Right cardiac atrium (tissue), 5 donors: ENCODE measurements around the gene SLBP. TPM values are rescaled to one million over a fixed set of nuclear protein-coding genes. Genes with fewer than 3 reads are reported as not detected.

Experiments
- ATAC-seq, 2 donors: fragments of 200-7000 bp; cut with Tn5 transposase; one replicate each; pipeline versions ENCODE4 v1.8.0 to v1.9.1; 2020; ENCODE audit warnings: moderate library complexity in 2 of 2, mild to moderate bottlenecking in 1 of 2
- DNase-seq, 3 donors: peaks; one replicate each; pipeline ENCODE4 v3.0.0-alpha.2; 2020
- H3K27ac ChIP-seq: one replicate; pipeline ENCODE4 v1.5.1; 2013; ENCODE audit warnings: mild to moderate bottlenecking, low read length, control low read depth, moderate library complexity
- H3K27me3 ChIP-seq: one replicate; pipeline ENCODE4 v1.6.1; 2013; ENCODE audit not compliant: control insufficient read depth, insufficient read depth
- H3K4me1 ChIP-seq: one replicate; pipeline ENCODE4 v1.6.1; 2013; ENCODE audit warnings: low read length; ENCODE audit not compliant: control insufficient read depth, insufficient read depth
- H3K4me3 ChIP-seq: one replicate; pipeline ENCODE4 v1.5.1; 2013; ENCODE audit warnings: low read length, control low read depth
- H3K9me3 ChIP-seq: one replicate; pipeline ENCODE4 v1.6.1; 2013; ENCODE audit warnings: low read length; ENCODE audit not compliant: control insufficient read depth
- whole genome bisulfite sequencing: extraction: QIAGEN DNeasy Blood & Tissue Kit; methylation state at CpG from one replicate; pipeline ENCODE4 v1.1.7; 2013; 5-methylcytosine and 5-hydroxymethylcytosine counted together
- intact Hi-C, 4 donors: fragments of 100-400 bp; cut with DNase I; formaldehyde crosslinking; loops; one replicate each; pipeline versions ENCODE4 v1.11.0 to v1.14.0; 2022 to 2023
- polyA plus RNA-seq: library from polyadenylated mRNA; stranded (reverse); fragments of 200-250 nt; gene quantifications from one replicate; pipeline ENCODE4 v1.2.3, GENCODE V29; 2013
- total RNA-seq, 4 donors: library from RNA; stranded (reverse); fragmentation: NEBNext Ultra II Directional; extraction: Animal tissue kit (Norgen Biotek cat#: 25700); gene quantifications; one replicate each; pipeline ENCODE4 v1.2.1, GENCODE V29; 2021
- donor health status: healthy with polysubstance abuse.
- donor health status: DM: no; HTN: yes; CAD: no.
- donor health status: DM: no; HTN: no; CAD: no.
- donor health status: DM: no; HTN: yes; CAD: no; lungs with severe emphysema.
- donor health status: DM: yes; HTN: yes; CAD: no.

SLBP gene
- total and polyA plus RNA-seq, 5 donors = 12.2 to 16.1 (median 14.1) TPM

DNA sequence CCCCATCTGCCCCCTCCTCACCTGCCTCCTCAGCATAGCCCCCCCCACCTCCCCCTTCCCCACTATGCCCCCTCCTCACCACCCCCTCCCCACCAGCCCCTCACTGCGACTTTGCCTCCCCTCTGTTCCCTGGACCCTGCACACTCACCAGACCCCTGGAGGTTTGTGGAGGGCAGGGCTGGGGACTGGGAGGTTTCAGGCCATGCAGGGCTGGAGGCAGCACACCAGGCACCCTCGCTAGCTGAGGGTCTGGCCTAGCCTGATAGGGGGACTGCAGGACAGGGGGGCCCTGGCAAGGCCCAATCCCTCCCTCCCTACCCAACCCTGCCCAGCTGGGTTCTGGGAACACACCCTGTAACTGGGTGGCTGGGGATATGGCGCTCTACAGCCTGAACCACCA, 37.3 kb upstream of the SLBP start:
- intact Hi-C loops = loop anchor here in 2 of 4 donors (2.0 to 5.0 kb wide), 2 partner anchors 59 to 148 kb away; no protein-coding TSS in a partner anchor
- no peaks in the 10 kb centered on the region for H3K4me1 ChIP-seq
- no peak overlapping the region for H3K27ac ChIP-seq
- no peak for ATAC-seq
- no peak for DNase-seq
- 58% methylated on average over 3 of the region's 3 CpGs for WGBS
- no peak overlapping the region for H3K4me3 ChIP-seq
- no peaks in the 10 kb centered on the region for H3K9me3 ChIP-seq
- H3K27me3 ChIP-seq = no peaks in the 10 kb centered on the region

DNA sequence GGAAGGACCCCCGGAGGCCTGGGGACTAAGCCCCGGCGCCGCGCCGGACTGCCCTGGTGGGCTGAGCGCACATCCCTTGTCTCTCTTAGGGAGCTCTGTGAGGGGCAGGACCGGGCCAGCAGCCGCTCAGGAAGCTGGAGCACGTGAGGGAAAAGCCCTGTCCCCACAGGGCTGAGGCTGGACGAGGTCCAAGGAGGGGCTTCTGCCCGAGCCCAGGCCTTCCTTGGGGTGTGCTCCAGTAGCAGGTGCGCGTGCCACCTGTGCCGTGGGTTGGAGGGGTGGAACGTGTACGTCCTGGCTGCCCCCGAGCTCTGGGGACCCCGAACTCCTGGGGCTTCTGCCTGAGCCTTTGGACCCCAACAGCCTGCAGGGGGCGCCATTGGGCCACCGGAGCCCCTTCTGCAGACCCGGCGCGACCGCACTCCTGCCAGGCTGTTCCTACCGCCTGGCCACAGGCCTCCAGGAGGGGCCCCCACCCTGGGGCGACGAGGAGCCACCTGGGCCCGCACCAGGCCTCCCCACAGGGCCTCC, 36.4 kb upstream of the SLBP start:
- no peaks in the 10 kb centered on the region for H3K4me1 ChIP-seq
- H3K27ac ChIP-seq = no peak overlapping the region
- no peaks in the 10 kb centered on the region for H3K9me3 ChIP-seq
- no peaks in the 10 kb centered on the region for H3K27me3 ChIP-seq
- no peak overlapping the region for H3K4me3 ChIP-seq
- peak; percentile 79 to 91 (median 89) for DNase-seq
- WGBS = 4% methylated on average over 29 of the region's 29 CpGs
- intact Hi-C loops = loop anchor here in 2 of 4 donors (2.0 to 5.0 kb wide), 2 partner anchors 60 to 149 kb away; no protein-coding TSS in a partner anchor
- peak; percentile 26 to 38 for ATAC-seq

DNA sequence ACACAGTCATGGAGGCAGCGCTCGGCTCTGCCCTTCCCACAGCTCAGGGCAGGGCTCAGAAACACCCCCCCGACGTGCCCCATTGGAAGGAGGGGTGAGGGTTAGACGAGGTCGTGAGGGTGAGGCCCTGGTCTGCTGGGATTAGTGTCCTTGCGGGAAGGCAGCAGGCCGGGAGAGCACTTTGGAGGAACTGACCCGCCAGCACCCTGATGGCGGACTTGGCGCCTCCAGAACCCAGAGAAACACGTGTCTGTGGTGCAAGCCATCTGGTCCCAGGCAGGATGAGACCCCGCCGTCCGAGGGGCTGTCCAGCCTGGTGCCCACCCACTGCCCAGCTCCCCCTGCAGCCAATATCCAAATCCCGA, 35.5 kb upstream of the SLBP start:
- 85% methylated on average over 16 of the region's 16 CpGs for WGBS
- Histone ChIP-seq H3K27ac (no peak overlapping the region), H3K9me3 (no peaks in the 10 kb centered on the region), H3K4me1 (no peaks in the 10 kb centered on the region), H3K27me3 (no peaks in the 10 kb centered on the region), H3K4me3 (no peak overlapping the region)
- intact Hi-C loops = loop anchor here in 2 of 4 donors (2.0 to 5.0 kb wide), 2 partner anchors 63 to 150 kb away; no protein-coding TSS in a partner anchor
- DNase-seq (no peak), ATAC-seq (no peak)

DNA sequence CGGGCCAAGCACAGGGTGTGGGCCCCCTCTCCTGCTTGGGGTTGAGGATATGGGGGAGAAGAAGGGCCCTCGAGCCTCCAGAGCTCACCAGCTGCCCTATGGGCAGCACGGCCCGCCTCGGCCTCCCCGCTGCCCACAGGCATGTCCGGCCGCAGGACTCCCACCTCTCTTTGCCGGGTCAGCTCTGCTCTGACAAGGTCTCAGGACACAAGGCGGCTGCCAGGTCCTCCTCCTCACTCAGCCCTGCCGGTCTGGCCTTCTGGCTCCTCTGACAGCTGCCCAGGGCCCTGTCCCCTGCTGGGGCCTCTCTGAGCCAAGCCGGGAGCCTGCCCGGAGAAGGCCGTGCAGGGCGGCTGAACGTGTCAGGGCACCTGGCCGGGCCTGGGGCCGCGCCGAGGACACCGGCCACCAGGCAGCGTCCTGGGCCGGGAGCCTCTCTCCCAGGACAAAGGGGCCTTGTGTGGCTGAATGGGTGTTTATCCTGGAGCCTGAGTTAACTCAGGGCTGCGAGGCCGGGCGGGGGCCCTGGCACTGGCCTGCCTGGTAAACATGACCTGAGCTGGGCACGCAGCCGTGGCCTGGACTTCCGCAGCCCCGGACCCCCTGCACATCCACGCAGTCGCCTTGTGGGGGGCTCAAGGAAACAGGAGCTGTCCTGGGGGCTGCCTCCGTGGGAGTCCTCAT, 34.9 kb upstream of the SLBP start:
- no peak for DNase-seq
- intact Hi-C loops = loop anchor here in 2 of 4 donors (2.0 to 5.0 kb wide), 2 partner anchors 64 to 150 kb away; no protein-coding TSS in a partner anchor
- no peak overlapping the region for H3K27ac ChIP-seq
- 77% methylated on average over 33 of the region's 33 CpGs for WGBS
- ATAC-seq = no peak
- no peak overlapping the region for H3K4me3 ChIP-seq
- H3K4me1 ChIP-seq = no peaks in the 10 kb centered on the region
- H3K27me3 ChIP-seq = no peaks in the 10 kb centered on the region
- no peaks in the 10 kb centered on the region for H3K9me3 ChIP-seq

DNA sequence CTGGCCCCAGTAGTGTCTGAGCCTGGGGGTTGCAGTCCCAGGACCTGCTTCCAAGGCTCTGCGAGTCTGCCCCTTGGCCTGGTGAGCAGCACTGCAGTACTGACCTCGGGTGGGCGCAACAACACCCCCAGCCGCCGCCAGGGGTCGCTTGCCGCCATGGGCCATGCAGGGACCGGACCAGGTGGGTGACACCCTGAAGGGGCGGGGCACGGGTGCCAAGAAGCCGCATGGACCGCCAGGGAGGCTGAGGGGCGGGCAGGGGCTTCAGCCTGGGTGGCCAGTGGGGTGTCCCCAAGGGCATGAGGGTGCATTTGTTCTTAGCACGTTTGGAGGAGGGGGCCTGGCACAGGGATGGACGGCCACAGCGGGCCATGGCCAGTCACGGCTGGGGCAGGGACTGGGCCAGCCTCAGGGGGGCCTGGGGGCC, 34.2 kb upstream of the SLBP start:
- DNase-seq (peak; percentile 81 to 92 (median 89)), ATAC-seq (peak; percentile 60 to 78)
- no peak overlapping the region for H3K27ac ChIP-seq
- WGBS = 16% methylated on average over 17 of the region's 17 CpGs
- intact Hi-C loops = loop anchor here in 2 of 4 donors (2.0 to 5.0 kb wide), 2 partner anchors 65 to 151 kb away; no protein-coding TSS in a partner anchor
- no peaks in the 10 kb centered on the region for H3K4me1 ChIP-seq
- no peak overlapping the region for H3K4me3 ChIP-seq
- no peaks in the 10 kb centered on the region for H3K9me3 ChIP-seq
- H3K27me3 ChIP-seq = no peaks in the 10 kb centered on the region

DNA sequence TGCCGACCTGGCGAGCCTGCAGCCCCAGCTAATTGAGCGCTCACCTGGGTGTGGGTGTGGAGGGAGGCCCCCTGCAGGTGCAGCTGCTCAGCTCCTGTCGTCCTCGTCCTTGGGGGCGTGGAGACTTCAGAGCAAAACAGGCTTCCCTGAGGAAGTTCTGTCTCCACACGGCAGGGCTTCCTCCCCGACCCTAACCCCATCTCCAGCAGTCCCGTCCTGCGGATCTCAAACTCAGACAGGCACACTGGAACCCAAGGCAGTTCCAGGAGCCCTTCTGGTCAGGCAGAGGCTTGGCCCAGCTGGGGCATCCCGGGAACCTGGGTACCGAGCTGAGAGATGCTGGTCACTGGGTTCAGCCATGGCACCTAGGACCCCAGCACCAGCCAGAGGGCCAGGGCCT, 33.6 kb upstream of the SLBP start:
- WGBS = 82% methylated on average over 12 of the region's 12 CpGs
- H3K4me3 ChIP-seq = no peak overlapping the region

DNA sequence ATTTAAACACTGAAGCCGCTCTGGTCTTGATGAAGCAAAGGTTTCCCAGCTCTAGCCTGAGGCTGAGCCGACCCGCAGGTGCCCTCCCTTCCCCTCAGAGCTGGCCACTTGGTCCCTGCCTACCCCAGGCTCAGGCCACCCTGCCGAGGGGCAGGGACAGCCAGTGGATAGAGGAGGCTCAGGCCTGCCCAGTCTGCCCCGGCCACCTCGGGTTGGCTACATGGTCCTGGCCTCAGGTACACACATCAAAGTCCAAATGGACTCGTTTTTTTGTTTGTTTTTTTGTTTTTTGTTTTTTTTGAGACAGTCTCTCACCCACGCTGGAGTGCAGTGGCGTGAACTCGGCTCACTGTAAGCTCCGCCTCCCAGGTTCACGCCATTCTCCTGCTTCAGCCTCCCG, 33.0 kb upstream of the SLBP start:
- intact Hi-C loops = loop anchor here in 2 of 4 donors (5.0 kb wide), 1 partner anchor 152 kb away; no protein-coding TSS in a partner anchor
- ATAC-seq = no peak
- Histone ChIP-seq H3K9me3 (no peaks in the 10 kb centered on the region), H3K4me1 (no peaks in the 10 kb centered on the region), H3K4me3 (no peak overlapping the region), H3K27ac (no peak overlapping the region), H3K27me3 (no peaks in the 10 kb centered on the region)
- DNase-seq = no peak
- WGBS = 90% methylated on average over 13 of the region's 13 CpGs

More for the DNA sequence above, 33.6 kb upstream of the SLBP start:
- DNase-seq (no peak), ATAC-seq (no peak)
- Histone ChIP-seq H3K9me3 (no peaks in the 10 kb centered on the region), H3K27ac (no peak overlapping the region), H3K27me3 (no peaks in the 10 kb centered on the region), H3K4me1 (no peaks in the 10 kb centered on the region)
- intact Hi-C loops = loop anchor here in 2 of 4 donors (2.0 to 5.0 kb wide), 2 partner anchors 65 to 152 kb away; no protein-coding TSS in a partner anchor

DNA sequence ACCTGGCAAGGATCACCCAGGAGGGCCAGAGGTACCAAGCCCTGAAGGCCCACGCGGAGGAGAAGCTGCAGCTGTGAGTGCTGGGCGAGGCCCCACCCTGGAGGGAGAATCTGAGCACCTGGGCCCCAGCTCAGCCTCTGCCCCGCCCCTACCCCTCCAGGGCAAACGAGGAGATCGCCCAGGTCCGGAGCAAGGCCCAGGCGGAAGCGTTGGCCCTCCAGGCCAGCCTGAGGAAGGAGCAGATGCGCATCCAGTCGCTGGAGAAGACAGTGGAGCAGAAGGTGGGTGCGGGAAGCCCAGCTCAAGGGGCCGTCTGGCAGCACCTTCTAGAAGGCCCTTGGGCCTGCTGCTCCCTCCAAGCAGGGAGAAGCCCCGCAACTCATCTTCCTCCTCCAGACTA, 32.4 kb upstream of the SLBP start:
- DNase-seq (no peak), ATAC-seq (no peak)
- Histone ChIP-seq H3K4me3 (no peak overlapping the region), H3K9me3 (no peaks in the 10 kb centered on the region), H3K27me3 (no peaks in the 10 kb centered on the region), H3K27ac (no peak overlapping the region), H3K4me1 (no peaks in the 10 kb centered on the region)
- 94% methylated on average over 14 of the region's 14 CpGs for WGBS
- intact Hi-C loops = loop anchor here in 1 of 4 donors (5.0 kb wide), 1 partner anchor 68 kb away; no protein-coding TSS in a partner anchor

DNA sequence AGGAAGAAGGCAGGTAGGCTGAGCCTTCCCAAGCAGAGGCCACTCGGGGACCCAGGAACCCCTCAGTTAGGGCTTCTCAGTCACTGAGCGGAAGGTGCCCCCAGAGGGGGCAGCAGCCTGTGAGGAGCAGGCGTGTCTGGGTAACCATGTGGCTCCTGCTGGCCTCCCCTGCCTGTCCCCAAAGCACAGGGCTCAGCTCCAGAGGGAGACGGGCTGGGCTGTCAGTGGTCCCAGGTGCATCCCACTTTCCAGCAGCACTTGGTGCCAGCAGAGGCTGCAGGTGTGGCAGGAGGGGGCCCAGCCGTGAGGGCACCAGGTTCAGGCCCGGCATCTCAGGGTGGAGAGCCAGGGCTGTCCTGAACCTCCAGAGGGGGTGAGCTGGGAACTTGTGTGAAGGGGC, 31.9 kb upstream of the SLBP start:
- intact Hi-C loops = loop anchor here in 1 of 4 donors (5.0 kb wide), 1 partner anchor 68 kb away; no protein-coding TSS in a partner anchor
- Histone ChIP-seq H3K4me1 (no peaks in the 10 kb centered on the region), H3K27ac (no peak overlapping the region), H3K9me3 (no peaks in the 10 kb centered on the region), H3K4me3 (no peak overlapping the region), H3K27me3 (no peaks in the 10 kb centered on the region)
- DNase-seq (no peak), ATAC-seq (no peak)
- WGBS = 91% methylated on average over 6 of the region's 6 CpGs

DNA sequence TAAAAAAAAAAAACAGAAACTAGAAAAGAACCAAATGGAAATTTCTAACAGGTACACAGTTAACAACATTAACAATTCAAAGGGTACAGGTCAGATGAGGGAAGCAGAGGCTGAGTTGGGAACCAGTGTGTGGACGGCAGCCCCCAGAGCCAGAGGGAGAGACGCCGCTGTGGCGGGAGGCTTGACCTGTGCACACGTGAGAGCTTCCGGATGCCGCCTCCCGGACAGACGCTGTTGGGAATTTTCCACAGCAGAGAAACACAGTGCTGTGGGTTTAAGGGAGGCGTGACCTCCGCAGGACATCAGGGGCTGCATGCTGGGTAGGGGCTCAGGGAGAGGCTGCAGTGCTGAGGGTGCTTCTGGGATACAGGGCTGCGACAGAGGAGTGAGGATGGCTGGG, 31.4 kb upstream of the SLBP start:
- H3K4me3 ChIP-seq = no peak overlapping the region
- H3K4me1 ChIP-seq = no peaks in the 10 kb centered on the region
- H3K9me3 ChIP-seq = no peaks in the 10 kb centered on the region
- no peaks in the 10 kb centered on the region for H3K27me3 ChIP-seq
- intact Hi-C loops = loop anchor here in 1 of 4 donors (5.0 kb wide), 1 partner anchor 69 kb away; no protein-coding TSS in a partner anchor
- no peak overlapping the region for H3K27ac ChIP-seq
- 95% methylated on average over 12 of the region's 12 CpGs for WGBS
- DNase-seq (no peak), ATAC-seq (no peak)

DNA sequence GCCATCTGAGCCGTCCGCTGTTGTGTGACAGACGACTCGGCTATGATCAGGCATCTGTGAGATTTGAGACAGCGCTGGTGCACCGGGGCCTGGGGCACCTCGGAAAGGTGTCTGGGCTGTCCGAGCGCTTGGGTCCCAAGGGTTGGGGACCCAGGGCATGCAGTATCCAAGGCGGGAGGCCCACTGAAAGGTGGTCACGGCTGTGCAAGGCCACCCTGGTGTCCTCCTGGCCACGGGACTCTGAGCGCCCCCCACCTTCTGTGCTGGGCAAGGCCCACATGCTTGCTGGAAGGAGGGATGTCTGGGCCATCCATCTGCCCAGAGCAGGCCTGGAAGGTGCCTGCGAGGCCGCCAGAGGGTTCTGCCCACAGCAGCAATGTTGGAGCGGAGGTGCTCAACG, 29.1 kb upstream of the SLBP start:
- H3K27ac ChIP-seq = no peak overlapping the region
- no peaks in the 10 kb centered on the region for H3K4me1 ChIP-seq
- intact Hi-C loops = loop anchor here in 1 of 4 donors (5.0 kb wide), 1 partner anchor 71 kb away; no protein-coding TSS in a partner anchor
- 91% methylated on average over 17 of the region's 17 CpGs for WGBS
- H3K4me3 ChIP-seq = no peak overlapping the region
- H3K27me3 ChIP-seq = no peaks in the 10 kb centered on the region
- H3K9me3 ChIP-seq = no peaks in the 10 kb centered on the region
- ATAC-seq (no peak), DNase-seq (no peak)
